ENCODE data around the gene TAGLN3. TPM values are rescaled to one million over a fixed set of nuclear protein-coding genes. Genes with fewer than 3 reads are reported as not detected.

TAGLN3 gene
- total and polyA plus RNA-seq, 2 donors (not counting 3 experiments of a cell fraction or from before 2014, with no cell fraction given), result not detected

DNA sequence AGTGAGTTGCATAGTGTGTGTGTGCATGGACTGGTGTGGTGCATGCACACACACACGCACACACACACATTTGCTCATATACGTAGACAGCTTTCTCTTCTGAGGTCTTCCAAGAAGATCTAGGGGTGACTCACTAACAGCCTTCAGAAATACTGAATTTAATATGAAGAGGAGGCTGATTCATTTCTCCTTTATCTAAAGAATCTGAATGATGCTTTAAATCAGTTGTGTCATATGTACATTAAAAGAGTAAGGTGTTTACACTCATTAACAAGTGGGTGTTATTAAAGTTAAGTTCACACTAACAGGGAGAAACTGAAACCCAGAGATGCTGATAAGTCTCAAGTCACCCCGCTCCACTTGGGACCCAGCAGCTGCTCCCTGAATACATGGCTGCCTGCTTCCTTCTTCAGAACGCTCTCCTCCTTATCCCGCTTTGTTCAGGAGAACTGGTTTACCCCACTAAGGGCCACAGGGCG lies 57.8 kb downstream of the TAGLN3 start:
- CTCF ChIA-PET, result no interaction called here
- DNase-seq (ENCODE audit: low read depth, low spot score) (no peak), FAIRE-seq (no peak)
- Histone ChIP-seq H3K27ac (ENCODE audit: insufficient read depth, low read depth, low read length) (no peak overlapping the region), H4K20me1 (replicated peaks; ENCODE audit: control insufficient read depth, extremely low read depth, insufficient read depth, low read length) (no peaks in the 10 kb centered on the region), H3K9ac (replicated peaks; ENCODE audit: extremely low read depth, insufficient read depth, low read length) (no peak overlapping the region), H3K9me1 (replicated peaks; ENCODE audit: control insufficient read depth, extremely low read depth, insufficient read depth, low read length) (no peaks in the 10 kb centered on the region), H3K4me2 (ENCODE audit: insufficient read depth, low read length) (no peak overlapping the region), H3K4me1 (ENCODE audit: control insufficient read depth, extremely low read depth, insufficient read depth, low read length) (no peaks in the 10 kb centered on the region), H3K79me2 (ENCODE audit: control insufficient read depth, insufficient read depth, low read length) (no peaks in the 10 kb centered on the region), H3K27me3 (ENCODE audit: control insufficient read depth in 2 of 2, insufficient read depth in 2 of 2, low read length in 2 of 2) (peaks cover 7 to 11% of the 10 kb centered on the region in 2 experiments), H2AFZ (ENCODE audit: low read depth, low read length) (no peak overlapping the region), H3K4me3 (replicated peaks in 1 of 3; ENCODE audit: insufficient read depth in 1 of 3, low read depth in 1 of 3, low read length in 3 of 3) (no peak overlapping the region), H3K36me3 (ENCODE audit: control insufficient read depth in 2 of 2, extremely low read depth in 1 of 2, insufficient read depth in 2 of 2, low read length in 2 of 2) (no peaks in the 10 kb centered on the region), H3K9me3 (replicated peaks; ENCODE audit: control insufficient read depth, insufficient read depth, low read length) (no peaks in the 10 kb centered on the region)
- TF ChIP-seq POLR2A (IDR thresholded peaks at IDR 0.05; ENCODE audit: low read depth, low read length) (no peak), GATA2 (IDR thresholded peaks at IDR 0.05; ENCODE audit: insufficient read depth, insufficient read length, low read depth, low read length) (no peak), FOS (IDR thresholded peaks at IDR 0.05; ENCODE audit: borderline replicate concordance, insufficient read depth, low read length) (no peak), MYC (IDR thresholded peaks at IDR 0.05; ENCODE audit: low read depth, low read length) (no peak), EZH2 (IDR thresholded peaks at IDR 0.05; ENCODE audit: borderline replicate concordance, low read depth, low read length, severe bottlenecking) (no peak)
- TF ChIP-seq, protein P1, sequence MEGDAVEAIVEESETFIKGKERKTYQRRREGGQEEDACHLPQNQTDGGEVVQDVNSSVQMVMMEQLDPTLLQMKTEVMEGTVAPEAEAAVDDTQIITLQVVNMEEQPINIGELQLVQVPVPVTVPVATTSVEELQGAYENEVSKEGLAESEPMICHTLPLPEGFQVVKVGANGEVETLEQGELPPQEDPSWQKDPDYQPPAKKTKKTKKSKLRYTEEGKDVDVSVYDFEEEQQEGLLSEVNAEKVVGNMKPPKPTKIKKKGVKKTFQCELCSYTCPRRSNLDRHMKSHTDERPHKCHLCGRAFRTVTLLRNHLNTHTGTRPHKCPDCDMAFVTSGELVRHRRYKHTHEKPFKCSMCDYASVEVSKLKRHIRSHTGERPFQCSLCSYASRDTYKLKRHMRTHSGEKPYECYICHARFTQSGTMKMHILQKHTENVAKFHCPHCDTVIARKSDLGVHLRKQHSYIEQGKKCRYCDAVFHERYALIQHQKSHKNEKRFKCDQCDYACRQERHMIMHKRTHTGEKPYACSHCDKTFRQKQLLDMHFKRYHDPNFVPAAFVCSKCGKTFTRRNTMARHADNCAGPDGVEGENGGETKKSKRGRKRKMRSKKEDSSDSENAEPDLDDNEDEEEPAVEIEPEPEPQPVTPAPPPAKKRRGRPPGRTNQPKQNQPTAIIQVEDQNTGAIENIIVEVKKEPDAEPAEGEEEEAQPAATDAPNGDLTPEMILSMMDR (IDR thresholded peaks at IDR 0.05; ENCODE audit: extremely low read depth in 1 of 2, insufficient read depth in 1 of 2, low read depth in 1 of 2, low read length in 2 of 2), result no peak
- TF ChIP-seq, protein P2, sequence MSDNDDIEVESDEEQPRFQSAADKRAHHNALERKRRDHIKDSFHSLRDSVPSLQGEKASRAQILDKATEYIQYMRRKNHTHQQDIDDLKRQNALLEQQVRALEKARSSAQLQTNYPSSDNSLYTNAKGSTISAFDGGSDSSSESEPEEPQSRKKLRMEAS (IDR thresholded peaks at IDR 0.05; ENCODE audit: insufficient read depth, insufficient read length), result no peak
- no TSS peak for BruUV-seq (replicated peaks)
- intact Hi-C loops (cut with micrococcal nuclease), result no loop called here
- POLR2A ChIA-PET, result no interaction called here
- dilution Hi-C loops (cut with MboI; ENCODE audit: extremely low pct_ligation_motif_present, low sequenced_read_pairs), result no loop called here

Data from endothelial cell of umbilical vein (primary cell).